HG03066 (cell line): Measurements from ENCODE around the gene PIANP.
"Not testable (repeated sequence)": the region's sequence is repeated elsewhere in the genome, so short reads cannot be mapped to it uniquely, and the experiment has no call there.

Experiments
- ATAC-seq: cut with Tn5 transposase; IDR thresholded peaks from one replicate; pipeline ENCODE4 v1.9.1; 2021; ENCODE audit warnings: low read depth; ENCODE audit not compliant: unreplicated experiment

Gene PIANP

GRCh38 chr12:6708960-6709394, 8.4 kb upstream of the PIANP start:
- ATAC-seq = no peak

- not testable (repeated sequence) for ATAC-seq
These were observed 7.7 kb upstream of the PIANP start for GRCh38 chr12:6708351-6708750.

GRCh38 chr12:6703631-6704030, 3.0 kb upstream of the PIANP start:
- ATAC-seq = no peak

GRCh38 chr12:6701078-6701768, 608 bp upstream of the PIANP start:
- no peak for ATAC-seq

- no peak for ATAC-seq
These were observed 498 bp downstream of the PIANP start for GRCh38 chr12:6699989-6700645.

- ATAC-seq = no peak
These were observed 1.2 kb downstream of the PIANP start for GRCh38 chr12:6699259-6699988.

- no peak for ATAC-seq
These were observed 2.1 kb downstream of the PIANP start for GRCh38 chr12:6698352-6699046.

GRCh38 chr12:6697584-6698351, 2.8 kb downstream of the PIANP start:
- no peak for ATAC-seq

GRCh38 chr12:6696690-6697583, 3.7 kb downstream of the PIANP start:
- ATAC-seq = no peak

- no peak for ATAC-seq
These were observed 5.1 kb downstream of the PIANP start for GRCh38 chr12:6695313-6696045.

GRCh38 chr12:6694701-6695100, 5.9 kb downstream of the PIANP start:
- no peak for ATAC-seq

- ATAC-seq = no peak
These were observed 6.7 kb downstream of the PIANP start for GRCh38 chr12:6693832-6694355.

GRCh38 chr12:6692888-6693287, 7.7 kb downstream of the PIANP start:
- ATAC-seq = no peak

GRCh38 chr12:6691473-6691872, 9.1 kb downstream of the PIANP start:
- no peak for ATAC-seq

- peak; percentile 81 for ATAC-seq
These were observed 11.4 kb downstream of the PIANP start, which contains the start of gene ZNF384 for GRCh38 chr12:6688999-6689882. ZNF384 (minus strand) TSS chr12:6689375; CDS start chr12:6679520, 9,855 bp downstream.

- ATAC-seq = no peak
These were observed 12.0 kb downstream of the PIANP start for GRCh38 chr12:6688543-6688998.

- ATAC-seq = no peak
These were observed 14.8 kb downstream of the PIANP start for GRCh38 chr12:6685814-6686213.
